HepG2 (cell line): ENCODE measurements around the gene SHC1.

ENCODE experiments used
- CBX5 ChIP-seq: sonication (generic); formaldehyde crosslinking; IDR thresholded peaks from 2 replicates; pipeline ENCODE4 v1.4.0; 2020; ENCODE audit warnings: missing genetic modification reagents, borderline replicate concordance
- HBP1 ChIP-seq: IDR thresholded peaks from 2 replicates; pipeline ENCODE4 v1.6.1; 2016; ENCODE audit warnings: low read depth, control low read depth
- IKZF1 ChIP-seq: fragments of 450-650 bp; IDR thresholded peaks from 2 replicates; pipeline ENCODE4 v1.7.1; 2016
- NFYB ChIP-seq: sonication (generic); formaldehyde crosslinking; IDR thresholded peaks from 2 replicates; pipeline ENCODE4 v1.4.0; 2020; ENCODE audit warnings: missing genetic modification reagents
- RAD21 ChIP-seq: fragments of 450-650 bp; formaldehyde crosslinking; IDR thresholded peaks from 2 replicates; pipeline ENCODE4 v1.5.0; 2020; ENCODE audit warnings: mild to moderate bottlenecking
- TAF1 ChIP-seq: sonication (generic); formaldehyde crosslinking; IDR thresholded peaks from 2 replicates; pipeline ENCODE4 v1.4.0; 2020; ENCODE audit warnings: missing genetic modification reagents
- ZNF138 ChIP-seq: sonication (generic); formaldehyde crosslinking; IDR thresholded peaks from 2 replicates; pipeline ENCODE4 v1.5.0; 2020; ENCODE audit warnings: mild to moderate bottlenecking, low read depth, missing genetic modification reagents
- ZNF281 ChIP-seq: sonication (generic); formaldehyde crosslinking; IDR thresholded peaks from 2 replicates; pipeline ENCODE4 v1.4.0; 2020; ENCODE audit warnings: missing genetic modification reagents, borderline replicate concordance

GRCh38 chr1:154994269-154994587 is 23.7 kb upstream of the SHC1 start:
- TF ChIP-seq NFYB (CRISPR knock-in tag), result no peak
- no peak for TF ChIP-seq ZNF281 (CRISPR knock-in tag)
- no peak for TF ChIP-seq TAF1 (CRISPR knock-in tag)
- TF ChIP-seq RAD21, result no peak
- no peak for TF ChIP-seq ZNF138
- TF ChIP-seq IKZF1, result no peak
- no peak for TF ChIP-seq CBX5 (CRISPR knock-in tag)
- TF ChIP-seq HBP1, result no peak
